Measurements from ENCODE around the gene DAAM1. TPM values are rescaled to one million over a fixed set of nuclear protein-coding genes. Genes with fewer than 3 reads are reported as not detected.

Gene DAAM1
- total and polyA plus RNA-seq, 3 donors from 2014 or later: 23.9 to 57.3 (median 54.6) TPM

DNA sequence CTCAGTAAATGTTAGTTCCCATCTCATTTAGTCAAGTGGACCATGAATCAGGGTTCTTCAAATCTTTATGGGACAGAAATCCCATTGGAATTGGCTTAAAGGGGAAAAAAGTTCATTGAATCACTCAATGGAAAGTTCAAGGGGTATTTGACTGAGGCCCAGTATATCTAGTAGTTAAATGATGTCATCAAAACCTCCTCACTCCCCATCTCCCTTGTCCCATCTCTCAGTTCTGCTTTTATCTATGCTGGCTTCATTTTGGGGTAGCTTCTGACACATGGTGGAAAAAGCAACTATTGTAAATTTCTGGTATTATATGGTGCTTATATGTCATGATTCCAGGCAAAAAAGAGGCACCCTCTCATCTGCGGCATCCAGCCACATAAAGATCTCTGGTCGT lies 51.9 kb downstream of the DAAM1 start:
- H3K27me3 ChIP-seq: no peaks in the 10 kb centered on the region
- intact Hi-C loops (cut with DNase I; ENCODE audit: low total_unique reads): no loop called here

DNA sequence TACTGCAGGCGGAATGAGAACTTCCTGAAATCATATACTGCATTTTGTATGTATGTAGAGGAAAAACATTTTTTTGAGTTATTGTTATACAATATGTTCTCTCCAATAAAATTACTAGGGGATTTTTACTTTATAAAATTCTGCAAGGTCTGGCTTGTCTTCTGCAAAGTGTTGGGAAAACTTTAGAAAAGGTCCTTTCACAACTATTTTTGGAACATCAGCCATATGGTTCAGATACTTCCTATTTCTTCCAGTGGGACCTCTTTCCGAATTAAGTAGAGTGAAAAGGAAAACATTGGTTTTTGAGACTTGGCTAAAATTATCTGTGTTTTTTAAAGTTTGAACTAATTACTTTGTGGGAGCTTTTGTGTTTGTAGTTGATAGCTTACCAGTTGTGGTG lies 52.7 kb downstream of the DAAM1 start:
- no peaks in the 10 kb centered on the region for H3K36me3 ChIP-seq (ENCODE audit: low read depth, missing control alignments)
- DNase-seq: no peak
- H3K4me3 ChIP-seq: no peak overlapping the region
- no peaks in the 10 kb centered on the region for H3K27me3 ChIP-seq
- 64 to 72% methylated on average over 2 of the region's 2 CpGs for WGBS, 2 donors
- no peaks in the 10 kb centered on the region for H3K9me3 ChIP-seq
- H3K4me1 ChIP-seq: peaks cover 3% of the 10 kb centered on the region
- H3K27ac ChIP-seq: no peak overlapping the region
- TF ChIP-seq, protein P1, sequence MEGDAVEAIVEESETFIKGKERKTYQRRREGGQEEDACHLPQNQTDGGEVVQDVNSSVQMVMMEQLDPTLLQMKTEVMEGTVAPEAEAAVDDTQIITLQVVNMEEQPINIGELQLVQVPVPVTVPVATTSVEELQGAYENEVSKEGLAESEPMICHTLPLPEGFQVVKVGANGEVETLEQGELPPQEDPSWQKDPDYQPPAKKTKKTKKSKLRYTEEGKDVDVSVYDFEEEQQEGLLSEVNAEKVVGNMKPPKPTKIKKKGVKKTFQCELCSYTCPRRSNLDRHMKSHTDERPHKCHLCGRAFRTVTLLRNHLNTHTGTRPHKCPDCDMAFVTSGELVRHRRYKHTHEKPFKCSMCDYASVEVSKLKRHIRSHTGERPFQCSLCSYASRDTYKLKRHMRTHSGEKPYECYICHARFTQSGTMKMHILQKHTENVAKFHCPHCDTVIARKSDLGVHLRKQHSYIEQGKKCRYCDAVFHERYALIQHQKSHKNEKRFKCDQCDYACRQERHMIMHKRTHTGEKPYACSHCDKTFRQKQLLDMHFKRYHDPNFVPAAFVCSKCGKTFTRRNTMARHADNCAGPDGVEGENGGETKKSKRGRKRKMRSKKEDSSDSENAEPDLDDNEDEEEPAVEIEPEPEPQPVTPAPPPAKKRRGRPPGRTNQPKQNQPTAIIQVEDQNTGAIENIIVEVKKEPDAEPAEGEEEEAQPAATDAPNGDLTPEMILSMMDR (IDR thresholded peaks at IDR 0.05): no peak
- no peak for TF ChIP-seq POLR2A (IDR thresholded peaks at IDR 0.05)
- intact Hi-C loops (cut with DNase I; ENCODE audit: low total_unique reads): no loop called here

More for the DNA sequence above, 51.9 kb downstream of the DAAM1 start:
- no peak for DNase-seq
- no peak overlapping the region for H3K27ac ChIP-seq
- no peak for TF ChIP-seq POLR2A (IDR thresholded peaks at IDR 0.05)
- TF ChIP-seq, protein P1 (IDR thresholded peaks at IDR 0.05): no peak
- 92 to 98% methylated on average over 2 of the region's 2 CpGs for WGBS, 2 donors
- no peak overlapping the region for H3K4me3 ChIP-seq
- no peaks in the 10 kb centered on the region for H3K36me3 ChIP-seq (ENCODE audit: low read depth, missing control alignments)
- H3K4me1 ChIP-seq: peaks cover 6% of the 10 kb centered on the region
- no peaks in the 10 kb centered on the region for H3K9me3 ChIP-seq

- WGBS, 2 donors: 81 to 94% methylated on average over 1 of the region's 1 CpG
- TF ChIP-seq, protein P1 (IDR thresholded peaks at IDR 0.05): no peak
- no peak for TF ChIP-seq POLR2A (IDR thresholded peaks at IDR 0.05)
- no peaks in the 10 kb centered on the region for H3K27me3 ChIP-seq
- DNase-seq: no peak
- no peak overlapping the region for H3K4me3 ChIP-seq
- no peaks in the 10 kb centered on the region for H3K4me1 ChIP-seq
- intact Hi-C loops (cut with DNase I; ENCODE audit: low total_unique reads): no loop called here
- H3K9me3 ChIP-seq: no peaks in the 10 kb centered on the region
- H3K27ac ChIP-seq: no peak overlapping the region
- no peaks in the 10 kb centered on the region for H3K36me3 ChIP-seq (ENCODE audit: low read depth, missing control alignments)
These were observed 54.7 kb downstream of the DAAM1 start for GRCh38 chr14:59243174-59243573.

- no peaks in the 10 kb centered on the region for H3K9me3 ChIP-seq
- peaks cover 3% of the 10 kb centered on the region for H3K4me1 ChIP-seq
- no peaks in the 10 kb centered on the region for H3K36me3 ChIP-seq (ENCODE audit: low read depth, missing control alignments)
- no peaks in the 10 kb centered on the region for H3K27me3 ChIP-seq
- no peak overlapping the region for H3K27ac ChIP-seq
- 75 to 84% methylated on average over 2 of the region's 2 CpGs for WGBS, 2 donors
- no peak for DNase-seq
- intact Hi-C loops (cut with DNase I; ENCODE audit: low total_unique reads): no loop called here
- no peak overlapping the region for H3K4me3 ChIP-seq
- TF ChIP-seq POLR2A (IDR thresholded peaks at IDR 0.05): no peak
- TF ChIP-seq, protein P1 (IDR thresholded peaks at IDR 0.05): no peak
These were observed 56.1 kb downstream of the DAAM1 start for GRCh38 chr14:59244581-59244980.

GRCh38 chr14:59245809-59246295 lies 57.4 kb downstream of the DAAM1 start:
- Histone ChIP-seq H3K36me3 (ENCODE audit: low read depth, missing control alignments) (no peaks in the 10 kb centered on the region), H3K4me1 (peaks cover 3% of the 10 kb centered on the region), H3K27ac (no peak overlapping the region), H3K27me3 (no peaks in the 10 kb centered on the region), H3K4me3 (no peak overlapping the region), H3K9me3 (no peaks in the 10 kb centered on the region)
- intact Hi-C loops (cut with DNase I; ENCODE audit: low total_unique reads): no loop called here
- DNase-seq: no peak
- TF ChIP-seq POLR2A (IDR thresholded peaks at IDR 0.05): no peak
- TF ChIP-seq, protein P1 (IDR thresholded peaks at IDR 0.05): no peak
- 63 to 85% methylated on average over 1 of the region's 1 CpG for WGBS, 2 donors
